Neural cell (in vitro differentiated cells): ENCODE results near the gene SWAP70.

ENCODE experiments used
- CTCF ChIP-seq: fragments of 450-650 bp; IDR thresholded peaks from 2 replicates; pipeline ENCODE4 v1.5.1; 2014; ENCODE audit warnings: antibody characterized with exemption, mild to moderate bottlenecking, moderate library complexity; ENCODE audit not compliant: poor library complexity, severe bottlenecking
- EP300 ChIP-seq: fragments of 450-650 bp; conservative IDR thresholded peaks from 2 replicates; pipeline ENCODE4 v1.6.1; 2014; ENCODE audit warnings: antibody characterized with exemption, mild to moderate bottlenecking, moderate library complexity; ENCODE audit not compliant: poor library complexity, severe bottlenecking
- EZH2 ChIP-seq: fragments of 200-600, 300-800 bp; shearing (Covaris generic), sonication (generic); IDR thresholded peaks from 2 replicates; pipeline ENCODE4 v1.6.1; 2014; ENCODE audit warnings: antibody characterized with exemption, low read length, borderline replicate concordance, mild to moderate bottlenecking; ENCODE audit not compliant: insufficient read depth, poor library complexity, severe bottlenecking
- MXI1 ChIP-seq: fragments of 450-650 bp; conservative IDR thresholded peaks from 2 replicates; pipeline ENCODE4 v1.6.1; 2014; ENCODE audit warnings: antibody characterized with exemption, mild to moderate bottlenecking; ENCODE audit not compliant: poor library complexity, severe bottlenecking
- POLR2AphosphoS5 ChIP-seq: IDR thresholded peaks from 2 replicates; pipeline ENCODE4 v1.6.1; 2012
- RAD21 ChIP-seq: fragments of 450-650 bp; conservative IDR thresholded peaks from 2 replicates; pipeline ENCODE4 v1.6.1; 2014; ENCODE audit warnings: antibody characterized with exemption, mild to moderate bottlenecking, moderate library complexity
- SMC3 ChIP-seq: fragments of 450-650 bp; conservative IDR thresholded peaks from 2 replicates; pipeline ENCODE4 v1.6.1; 2014; ENCODE audit warnings: antibody characterized with exemption, mild to moderate bottlenecking, moderate library complexity; ENCODE audit not compliant: poor library complexity
- TAF1 ChIP-seq: IDR thresholded peaks from 2 replicates; pipeline ENCODE4 v1.6.1; 2012; ENCODE audit warnings: low read depth

- no peak for TF ChIP-seq CTCF
- no peak for TF ChIP-seq TAF1
- no peak for TF ChIP-seq SMC3
- no peak for TF ChIP-seq EP300
- TF ChIP-seq EZH2 = no peak
- TF ChIP-seq POLR2AphosphoS5 = no peak
- no peak for TF ChIP-seq MXI1
- TF ChIP-seq RAD21 = no peak
Measured at GRCh38 chr11:9745411-9746211, 81.7 kb downstream of the SWAP70 start.
